Caco-2 (cell line): ENCODE measurements around the gene SLC27A5. TPM values are rescaled to one million over a fixed set of nuclear protein-coding genes. Genes with fewer than 3 reads are reported as not detected.
"Not testable (repeated sequence)": the region's sequence is repeated elsewhere in the genome, so short reads cannot be mapped to it uniquely, and the experiment has no call there.

Source experiments
- BruUV-seq: library from RNA; stranded (reverse); fragments of 400-500 nt; replicated peaks from 2 replicates; lab custom pipeline; 2021; lab: Mats Ljungman, UMichigan
- CTCF ChIA-PET: fragments of 300-600 bp; sonication (Branson Sonifier 250); formaldehyde crosslinking; loops from one replicate; lab custom pipeline; 2022; ENCODE audit warnings: antibody characterized with exemption; lab: Charles Lee
- POLR2A ChIA-PET: fragments of 300-600 bp; sonication (Branson Sonifier 250); formaldehyde crosslinking; loops from one replicate; lab custom pipeline; 2022; ENCODE audit warnings: antibody characterized with exemption; lab: Charles Lee
- DNase-seq, 2 experiments: peaks; one replicate each; pipeline versions ENCODE4 v3.0.0 to v3.0.0-alpha.2; 2020 to 2022
- H3K27me3 ChIP-seq: replicated peaks from 2 replicates; pipeline ENCODE4 v1.6.0; 2011; ENCODE audit warnings: low read length; ENCODE audit not compliant: control insufficient read depth, insufficient read depth
- H3K36me3 ChIP-seq: 2 replicates; pipeline ENCODE4 v1.5.1; 2011; ENCODE audit warnings: low read length; ENCODE audit not compliant: control insufficient read depth, insufficient read depth
- H3K4me1 ChIP-seq: fragments of 250-450 bp; sonication (Bioruptor Pico); 2 replicates; pipeline ENCODE4 v1.5.1; 2020; ENCODE audit warnings: mild to moderate bottlenecking
- H3K4me3 ChIP-seq: 2 replicates; pipeline ENCODE4 v1.5.1; 2011; ENCODE audit warnings: low read depth, mild to moderate bottlenecking, control low read depth, low read length
- H3K9me3 ChIP-seq: fragments of 250-450 bp; sonication (Bioruptor Pico); 2 replicates; pipeline ENCODE4 v1.5.1; 2020; ENCODE audit warnings: mild to moderate bottlenecking, moderate library complexity
- H3K27ac Mint-ChIP-seq: one replicate; pipeline ENCODE4 v1.8.0; 2022; ENCODE audit warnings: mixed read lengths; ENCODE audit not compliant: unreplicated experiment
- H3K27me3 Mint-ChIP-seq: one replicate; pipeline ENCODE4 v1.8.0; 2022; ENCODE audit warnings: mixed read lengths; ENCODE audit not compliant: insufficient read depth, unreplicated experiment
- H3K36me3 Mint-ChIP-seq: one replicate; pipeline ENCODE4 v1.8.0; 2022; ENCODE audit warnings: mild to moderate bottlenecking, mixed read lengths; ENCODE audit not compliant: insufficient read depth, unreplicated experiment
- H3K4me1 Mint-ChIP-seq: one replicate; pipeline ENCODE4 v1.8.0; 2022; ENCODE audit warnings: low read depth, mixed read lengths; ENCODE audit not compliant: unreplicated experiment
- H3K4me3 Mint-ChIP-seq: one replicate; pipeline ENCODE4 v1.8.0; 2022; ENCODE audit warnings: mild to moderate bottlenecking, moderate library complexity, mixed read lengths; ENCODE audit not compliant: unreplicated experiment
- H3K9me3 Mint-ChIP-seq: one replicate; pipeline ENCODE4 v1.8.0; 2022; ENCODE audit warnings: mixed read lengths; ENCODE audit not compliant: unreplicated experiment
- CTCF ChIP-seq, 2 experiments: fragments of 200-600 bp in 1 of 2; IDR thresholded peaks; 1 replicate in 1 of 2; 2 replicates in 1 of 2; pipeline versions ENCODE4 v1.5.1 to v1.8.0; 2011 to 2022; ENCODE audit warnings: antibody characterized with exemption in 1 of 2, control low read depth in 1 of 2, inconsistent platforms in 1 of 2, low read depth in 1 of 2, low read length in 1 of 2, mild to moderate bottlenecking in 1 of 2, moderate library complexity in 1 of 2; ENCODE audit not compliant: insufficient read depth in 1 of 2, severe bottlenecking in 1 of 2, unreplicated experiment in 1 of 2
- intact Hi-C: fragments of 100-400 bp; cut with micrococcal nuclease; formaldehyde crosslinking; loops from one replicate; pipeline ENCODE4 v1.10.0; 2022; ENCODE audit not compliant: unreplicated experiment
- microRNA-seq: library from miRNA; unstranded; fragments of <30 nt; microRNA quantifications from one replicate; pipeline ENCODE4 v1.2.0, GENCODE V29; 2022
- total RNA-seq: library from RNA; stranded (reverse); gene quantifications from 2 replicates; pipeline ENCODE4 v1.2.3, GENCODE V29; 2022

SLC27A5 gene
- total RNA-seq, 1 experiment from 2014 or later = 10.3 TPM

- Mint-ChIP-seq H3K27me3 (no peaks in the 10 kb centered on the region), H3K4me3 (peak overlapping the region; percentile 90), H3K9me3 (peaks cover 28% of the 10 kb centered on the region), H3K36me3 (no peaks in the 10 kb centered on the region), H3K27ac (peak overlapping the region; percentile 86), H3K4me1 (peaks cover 19% of the 10 kb centered on the region)
- Histone ChIP-seq H3K4me1 (peaks cover 3% of the 10 kb centered on the region; the same call in 1 of the 2 replicates), H3K27me3 (no peaks in the 10 kb centered on the region), H3K9me3 (peaks cover 31% of the 10 kb centered on the region), H3K36me3 (no peaks in the 10 kb centered on the region), H3K4me3 (peak overlapping the region; percentile 43)
- ChIA-PET CTCF (interaction anchor here (1.0 to 1.1 kb wide), 2 partner anchors 15 to 68 kb away, joined by 3 to 9 read pairs; partner anchors contain the start of gene ZBTB45), POLR2A (interaction anchor here (1.2 kb wide), 1 partner anchor 42 kb away, joined by 14 read pairs; the partner anchor contains the start of gene ZNF584)
- intact Hi-C loops = loop anchor here (1.0 to 2.0 kb wide), 2 partner anchors 16 to 43 kb away; partner anchors contain the start of genes ZNF324 and ZNF584
- no TSS peak for BruUV-seq
- DNase-seq = no peak
- TF ChIP-seq CTCF (IDR thresholded peaks at IDR 0.05; ENCODE audit: insufficient read depth in 1 of 2, low read depth in 1 of 2, low read length in 1 of 2, severe bottlenecking in 1 of 2, unreplicated experiment in 1 of 2) = no peak
Measured at GRCh38 chr19:58450856-58451357, 60.9 kb downstream of the SLC27A5 start.

- H3K36me3 Mint-ChIP-seq, H3K27me3 ChIP-seq, H3K36me3 ChIP-seq, BruUV-seq, H3K4me3 ChIP-seq, H3K27me3 Mint-ChIP-seq, DNase-seq, H3K4me3 Mint-ChIP-seq, POLR2A ChIA-PET, H3K4me1 ChIP-seq, CTCF ChIA-PET, H3K27ac Mint-ChIP-seq: not testable (repeated sequence)
- Mint-ChIP-seq H3K4me1 (peaks cover 19% of the 10 kb centered on the region), H3K9me3 (peaks cover 28% of the 10 kb centered on the region)
- intact Hi-C loops = loop anchor here (2.0 kb wide), 1 partner anchor 17 kb away; the partner anchor contains the start of gene ZNF324
- peaks cover 31% of the 10 kb centered on the region for H3K9me3 ChIP-seq
Measured at GRCh38 chr19:58449980-58450379, 61.8 kb downstream of the SLC27A5 start.

GRCh38 chr19:58448860-58449259 is 62.9 kb downstream of the SLC27A5 start:
- H3K9me3 ChIP-seq = peaks cover 31% of the 10 kb centered on the region
- DNase-seq, H3K27me3 Mint-ChIP-seq, H3K4me3 ChIP-seq, H3K4me3 Mint-ChIP-seq, H3K27ac Mint-ChIP-seq, H3K36me3 ChIP-seq, H3K36me3 Mint-ChIP-seq, H3K27me3 ChIP-seq, CTCF ChIA-PET, POLR2A ChIA-PET, intact Hi-C loops, BruUV-seq, H3K4me1 ChIP-seq: not testable (repeated sequence)
- peaks cover 19% of the 10 kb centered on the region for H3K4me1 Mint-ChIP-seq
- H3K9me3 Mint-ChIP-seq = peaks cover 28% of the 10 kb centered on the region

Small RNA genes within 50 kb of the gene (microRNA-seq; reads per million reads assigned to microRNA genes)
- gene MIR6807 = 9.8 reads per million, percentile 48 among the genes with 10 or more reads in this experiment

Other genes with a start within 250 kb of the SLC27A5 start
- gene ZNF8, start 233.0 kb downstream of the SLC27A5 start, total RNA-seq = 8.4 and 8.5 TPM in 2 replicates
- gene ERVK3-1, start 206.6 kb downstream of the SLC27A5 start, total RNA-seq = 61.3 and 66.1 TPM in 2 replicates
- gene ZSCAN22, start 185.0 kb downstream of the SLC27A5 start, total RNA-seq = 4.0 and 4.3 TPM in 2 replicates
- gene A1BG, start 158.5 kb downstream of the SLC27A5 start, total RNA-seq = 1.6 and 2.8 TPM in 2 replicates
- 1.6 and 1.7 TPM in 2 replicates for gene ZNF497, start 149.2 kb downstream of the SLC27A5 start, total RNA-seq
- 2.2 and 2.3 TPM in 2 replicates for gene ZNF837, start 131.0 kb downstream of the SLC27A5 start, total RNA-seq
- gene RPS5, start 124.7 kb downstream of the SLC27A5 start, total RNA-seq = 1,436 and 1,611 TPM in 2 replicates
- gene RNF225, start 116.3 kb downstream of the SLC27A5 start, total RNA-seq = 0.73 and 1.3 TPM in 2 replicates
- gene ZNF584, start 103.3 kb downstream of the SLC27A5 start, total RNA-seq = 4.9 and 5.7 TPM in 2 replicates
- gene ZNF132, start 71.8 kb downstream of the SLC27A5 start, total RNA-seq = not detected in 2 replicates
- 4.6 and 6.8 TPM in 2 replicates for gene ZNF324B, start 60.4 kb downstream of the SLC27A5 start, total RNA-seq
- 9.8 and 10.6 TPM in 2 replicates for gene ZNF324, start 44.9 kb downstream of the SLC27A5 start, total RNA-seq
- gene ZNF446, start 35.6 kb downstream of the SLC27A5 start, total RNA-seq = 8.6 and 9.7 TPM in 2 replicates
- 14.6 and 14.8 TPM in 2 replicates for gene ZBTB45, start 7.8 kb upstream of the SLC27A5 start, total RNA-seq
- gene TRIM28, start 32.1 kb upstream of the SLC27A5 start, total RNA-seq = 837 and 863 TPM in 2 replicates
- gene CHMP2A, start 43.1 kb upstream of the SLC27A5 start, total RNA-seq = 110 and 112 TPM in 2 replicates
- gene UBE2M, start 46.6 kb upstream of the SLC27A5 start, total RNA-seq = 133 and 139 TPM in 2 replicates
- 20.4 and 25.6 TPM in 2 replicates for gene MZF1, start 61.3 kb upstream of the SLC27A5 start, total RNA-seq